Measurements from ENCODE around the gene CCR6.

DNA sequence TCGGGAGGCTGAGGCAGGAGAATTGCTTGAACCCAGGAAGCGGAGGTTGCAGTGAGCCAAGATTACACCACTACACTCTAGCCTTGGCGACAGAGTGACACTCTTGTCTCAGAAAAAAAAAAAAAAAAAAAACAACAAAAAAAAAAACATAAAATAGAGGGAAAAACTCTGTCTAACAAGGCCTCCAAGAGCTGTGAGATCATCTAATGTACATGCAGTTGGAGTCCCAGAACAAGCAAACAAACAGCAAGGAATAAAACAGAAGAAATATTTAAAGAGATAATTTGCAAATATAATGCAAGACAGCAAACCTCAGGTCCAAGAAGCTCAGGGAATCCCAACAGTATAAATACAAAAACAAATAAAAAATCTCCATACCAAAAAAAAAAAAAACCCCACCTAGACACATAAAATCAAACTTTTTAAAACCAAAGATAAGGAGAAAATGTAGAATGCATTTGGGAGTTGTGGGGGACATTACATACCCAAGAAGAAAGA is 35.0 kb upstream of the CCR6 start:
- TF ChIP-seq POLR2AphosphoS5 (IDR thresholded peaks at IDR 0.05; ENCODE audit: low read depth, low read length) (no peak), SIN3A (IDR thresholded peaks at IDR 0.05; ENCODE audit: borderline replicate concordance, insufficient read depth, low read length) (no peak), TAF1 (IDR thresholded peaks at IDR 0.05; ENCODE audit: borderline replicate concordance, insufficient read depth, low read length) (no peak)
- TF ChIP-seq, protein P1, sequence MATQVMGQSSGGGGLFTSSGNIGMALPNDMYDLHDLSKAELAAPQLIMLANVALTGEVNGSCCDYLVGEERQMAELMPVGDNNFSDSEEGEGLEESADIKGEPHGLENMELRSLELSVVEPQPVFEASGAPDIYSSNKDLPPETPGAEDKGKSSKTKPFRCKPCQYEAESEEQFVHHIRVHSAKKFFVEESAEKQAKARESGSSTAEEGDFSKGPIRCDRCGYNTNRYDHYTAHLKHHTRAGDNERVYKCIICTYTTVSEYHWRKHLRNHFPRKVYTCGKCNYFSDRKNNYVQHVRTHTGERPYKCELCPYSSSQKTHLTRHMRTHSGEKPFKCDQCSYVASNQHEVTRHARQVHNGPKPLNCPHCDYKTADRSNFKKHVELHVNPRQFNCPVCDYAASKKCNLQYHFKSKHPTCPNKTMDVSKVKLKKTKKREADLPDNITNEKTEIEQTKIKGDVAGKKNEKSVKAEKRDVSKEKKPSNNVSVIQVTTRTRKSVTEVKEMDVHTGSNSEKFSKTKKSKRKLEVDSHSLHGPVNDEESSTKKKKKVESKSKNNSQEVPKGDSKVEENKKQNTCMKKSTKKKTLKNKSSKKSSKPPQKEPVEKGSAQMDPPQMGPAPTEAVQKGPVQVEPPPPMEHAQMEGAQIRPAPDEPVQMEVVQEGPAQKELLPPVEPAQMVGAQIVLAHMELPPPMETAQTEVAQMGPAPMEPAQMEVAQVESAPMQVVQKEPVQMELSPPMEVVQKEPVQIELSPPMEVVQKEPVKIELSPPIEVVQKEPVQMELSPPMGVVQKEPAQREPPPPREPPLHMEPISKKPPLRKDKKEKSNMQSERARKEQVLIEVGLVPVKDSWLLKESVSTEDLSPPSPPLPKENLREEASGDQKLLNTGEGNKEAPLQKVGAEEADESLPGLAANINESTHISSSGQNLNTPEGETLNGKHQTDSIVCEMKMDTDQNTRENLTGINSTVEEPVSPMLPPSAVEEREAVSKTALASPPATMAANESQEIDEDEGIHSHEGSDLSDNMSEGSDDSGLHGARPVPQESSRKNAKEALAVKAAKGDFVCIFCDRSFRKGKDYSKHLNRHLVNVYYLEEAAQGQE (IDR thresholded peaks at IDR 0.05; ENCODE audit: insufficient read depth in 1 of 2, low read depth in 2 of 2, low read length in 2 of 2): no peak
